GM12878 (cell line): ENCODE measurements around the gene ITM2C. TPM values are rescaled to one million over a fixed set of nuclear protein-coding genes. Genes with fewer than 3 reads are reported as not detected.

Source experiments
- BCL11A ChIP-seq: IDR thresholded peaks from 2 replicates; pipeline ENCODE4 v1.6.1; 2011; ENCODE audit warnings: low read depth, low read length
- EED ChIP-seq: sonication (generic); IDR thresholded peaks from 2 replicates; pipeline ENCODE4 v1.6.1; 2016; ENCODE audit warnings: antibody characterized with exemption, low read depth
- GATAD2B ChIP-seq: fragments of 450-650 bp; conservative IDR thresholded peaks from 2 replicates; pipeline ENCODE4 v1.6.1; 2017; ENCODE audit warnings: low read depth, mild to moderate bottlenecking, moderate library complexity
- HCFC1 ChIP-seq: fragments of 150-350 bp; IDR thresholded peaks from 2 replicates; pipeline ENCODE4 v1.6.1; 2014; ENCODE audit warnings: low read length
- MTA2 ChIP-seq: fragments of 450-650 bp; IDR thresholded peaks from 2 replicates; pipeline ENCODE4 v1.6.1; 2016; ENCODE audit warnings: low read depth, mild to moderate bottlenecking, moderate library complexity
- NFXL1 ChIP-seq: fragments of 450-650 bp; IDR thresholded peaks from 2 replicates; pipeline ENCODE4 v1.6.1; 2017; ENCODE audit warnings: antibody characterized with exemption, mild to moderate bottlenecking, borderline replicate concordance
- NRF1 ChIP-seq: conservative IDR thresholded peaks from 2 replicates; pipeline ENCODE4 v1.6.1; 2011; ENCODE audit warnings: mild to moderate bottlenecking, low read depth, low read length, improper control_type of control experiment
- RAD21 ChIP-seq: IDR thresholded peaks from 2 replicates; pipeline ENCODE4 v1.6.1; 2011; ENCODE audit warnings: mild to moderate bottlenecking, low read depth, low read length, moderate library complexity; ENCODE audit not compliant: insufficient read depth
- RAD51 ChIP-seq: fragments of 450-650 bp; IDR thresholded peaks from 2 replicates; pipeline ENCODE4 v1.6.1; 2016; ENCODE audit warnings: moderate library complexity, mild to moderate bottlenecking, inconsistent platforms
- RB1 ChIP-seq: fragments of 450-650 bp; formaldehyde crosslinking; IDR thresholded peaks from 2 replicates; pipeline ENCODE4 v1.6.1; 2017; ENCODE audit warnings: mild to moderate bottlenecking, borderline replicate concordance
- RELA ChIP-seq: fragments of 450-650 bp; IDR thresholded peaks from 2 replicates; pipeline ENCODE4 v1.8.0; 2014; ENCODE audit warnings: borderline replicate concordance; ENCODE audit not compliant: partially characterized antibody
- SMARCA5 ChIP-seq: fragments of 450-650 bp; IDR thresholded peaks from 2 replicates; pipeline ENCODE4 v1.6.1; 2017; ENCODE audit warnings: mild to moderate bottlenecking
- SP1 ChIP-seq: IDR thresholded peaks from one replicate; pipeline ENCODE4 v1.6.1; 2011; ENCODE audit warnings: low read depth, low read length
- YBX1 ChIP-seq: fragments of 450-650 bp; IDR thresholded peaks from 2 replicates; pipeline ENCODE4 v1.6.1; 2016; ENCODE audit warnings: antibody characterized with exemption
- polyA plus RNA-seq, 11 experiments: library from polyadenylated mRNA; depleted of rRNA in 4 of 11; unstranded in 6 of 11; stranded (reverse) in 5 of 11; fragments of >200 nt; fragmentation: Nextera tagmentation in 4 of 11; fragmentation: Illumina TruSeq in 1 of 11; extraction: Ambion mirVana in 4 of 11; extraction: Trizol in 1 of 11; gene quantifications; 1 replicate in 1 of 11; 2 replicates in 10 of 11; pipeline versions ENCODE4 v1.2.1 to v1.2.3, GENCODE V29; 2011 to 2016; ENCODE audit warnings: inconsistent platforms in 2 of 11, missing spikeins in 2 of 11, low read depth in 1 of 11
- total RNA-seq, 4 experiments: library from RNA; depleted of rRNA in 3 of 4; stranded (reverse); fragments of >200 nt in 3 of 4; fragmentation: Illumina TruSeq in 1 of 4; extraction: Trizol in 1 of 4; gene quantifications; 2 replicates each; pipeline versions ENCODE4 v1.2.1 to v1.2.3, GENCODE V29; 2013 to 2021
- TF ChIP-seq, protein P1 (sequence below): IDR thresholded peaks from 2 replicates; pipeline ENCODE4 v1.6.1; 2011; ENCODE audit warnings: borderline replicate concordance, low read depth, mild to moderate bottlenecking, moderate library complexity, low read length; ENCODE audit not compliant: insufficient read depth, poor library complexity, severe bottlenecking
- TF ChIP-seq, protein P2 (sequence below): fragments of 150-350 bp; IDR thresholded peaks from 2 replicates; pipeline ENCODE4 v1.6.1; 2014; ENCODE audit warnings: mild to moderate bottlenecking, low read depth, low read length
- TF ChIP-seq, protein P3 (sequence below): IDR thresholded peaks from 2 replicates; pipeline ENCODE4 v1.6.1; 2012; ENCODE audit warnings: improper control_type of control experiment, low read depth, low read length; ENCODE audit not compliant: insufficient replicate concordance
- TF ChIP-seq, protein P4 (sequence below): IDR thresholded peaks from 2 replicates; pipeline ENCODE4 v1.6.1; 2011; ENCODE audit warnings: low read depth, low read length, improper control_type of control experiment, borderline replicate concordance
- TF ChIP-seq, protein P5 (sequence below), 3 experiments: IDR thresholded peaks in 2 of 3; conservative IDR thresholded peaks in 1 of 3; 2 replicates each; pipeline ENCODE4 v1.5.1; 2011; ENCODE audit warnings: low read depth in 3 of 3, low read length in 3 of 3, mild to moderate bottlenecking in 3 of 3, control low read depth in 2 of 3, moderate library complexity in 2 of 3, inconsistent platforms in 1 of 3, mixed read lengths in 1 of 3; ENCODE audit not compliant: control insufficient read depth in 2 of 3, insufficient read depth in 1 of 3; ENCODE audit errors: extremely low read depth in 1 of 3

Gene ITM2C
- total and polyA plus RNA-seq, 10 of the 15 experiments (the other 5 are each of a cell fraction or from before 2014, with no cell fraction given) = 5.4 to 195 (median 149) TPM

DNA sequence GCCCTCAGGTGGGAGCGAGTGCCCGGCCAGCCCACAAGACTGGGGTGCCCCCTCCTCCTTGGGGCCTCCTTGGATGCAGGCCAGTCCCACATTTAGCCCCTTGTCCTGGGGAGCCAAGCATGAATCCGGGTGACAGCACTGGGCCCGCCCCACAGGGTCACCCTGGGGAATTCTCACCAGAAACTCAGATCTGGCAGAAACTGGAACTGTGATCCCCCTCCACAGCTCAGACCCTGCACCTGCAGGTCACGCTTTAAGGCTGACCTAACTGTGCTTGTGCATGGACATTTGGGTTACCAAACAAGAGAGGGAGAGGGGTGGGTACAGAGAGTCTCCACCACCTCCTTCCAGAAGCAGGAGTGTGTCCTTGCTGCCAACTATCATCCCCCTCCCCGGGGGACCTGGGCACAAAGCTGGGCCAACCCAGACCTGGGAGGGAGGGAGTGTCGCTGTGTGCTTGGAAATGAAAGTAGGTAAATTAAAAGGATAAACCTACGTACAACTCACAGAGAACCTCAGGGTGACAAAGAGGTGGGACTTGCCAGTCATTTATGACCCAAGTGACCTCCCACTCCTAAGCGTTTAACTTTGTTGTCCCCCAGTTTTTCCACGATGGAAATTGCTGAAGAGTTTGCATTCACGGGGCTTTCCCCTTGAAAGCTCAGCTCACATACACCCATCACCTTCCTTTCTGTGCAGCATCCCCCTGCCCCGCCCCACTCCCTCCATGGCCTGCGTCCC is 9.1 kb downstream of the ITM2C start (continued):
- TF ChIP-seq, protein P1, sequence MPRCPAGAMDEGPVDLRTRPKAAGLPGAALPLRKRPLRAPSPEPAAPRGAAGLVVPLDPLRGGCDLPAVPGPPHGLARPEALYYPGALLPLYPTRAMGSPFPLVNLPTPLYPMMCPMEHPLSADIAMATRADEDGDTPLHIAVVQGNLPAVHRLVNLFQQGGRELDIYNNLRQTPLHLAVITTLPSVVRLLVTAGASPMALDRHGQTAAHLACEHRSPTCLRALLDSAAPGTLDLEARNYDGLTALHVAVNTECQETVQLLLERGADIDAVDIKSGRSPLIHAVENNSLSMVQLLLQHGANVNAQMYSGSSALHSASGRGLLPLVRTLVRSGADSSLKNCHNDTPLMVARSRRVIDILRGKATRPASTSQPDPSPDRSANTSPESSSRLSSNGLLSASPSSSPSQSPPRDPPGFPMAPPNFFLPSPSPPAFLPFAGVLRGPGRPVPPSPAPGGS = peak; percentile 74
- peak; percentile 81 for TF ChIP-seq EED
- TF ChIP-seq RAD51 = no peak
- TF ChIP-seq YBX1 = no peak
- no peak for TF ChIP-seq HCFC1
- TF ChIP-seq BCL11A = no peak
- TF ChIP-seq MTA2 = no peak
- TF ChIP-seq, protein P2, sequence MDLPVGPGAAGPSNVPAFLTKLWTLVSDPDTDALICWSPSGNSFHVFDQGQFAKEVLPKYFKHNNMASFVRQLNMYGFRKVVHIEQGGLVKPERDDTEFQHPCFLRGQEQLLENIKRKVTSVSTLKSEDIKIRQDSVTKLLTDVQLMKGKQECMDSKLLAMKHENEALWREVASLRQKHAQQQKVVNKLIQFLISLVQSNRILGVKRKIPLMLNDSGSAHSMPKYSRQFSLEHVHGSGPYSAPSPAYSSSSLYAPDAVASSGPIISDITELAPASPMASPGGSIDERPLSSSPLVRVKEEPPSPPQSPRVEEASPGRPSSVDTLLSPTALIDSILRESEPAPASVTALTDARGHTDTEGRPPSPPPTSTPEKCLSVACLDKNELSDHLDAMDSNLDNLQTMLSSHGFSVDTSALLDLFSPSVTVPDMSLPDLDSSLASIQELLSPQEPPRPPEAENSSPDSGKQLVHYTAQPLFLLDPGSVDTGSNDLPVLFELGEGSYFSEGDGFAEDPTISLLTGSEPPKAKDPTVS = no peak
- TF ChIP-seq RELA = peak; percentile 9
- no peak for TF ChIP-seq RB1
- no peak for TF ChIP-seq NFXL1
- peak; percentile 47 for TF ChIP-seq SP1
- TF ChIP-seq, protein P3, sequence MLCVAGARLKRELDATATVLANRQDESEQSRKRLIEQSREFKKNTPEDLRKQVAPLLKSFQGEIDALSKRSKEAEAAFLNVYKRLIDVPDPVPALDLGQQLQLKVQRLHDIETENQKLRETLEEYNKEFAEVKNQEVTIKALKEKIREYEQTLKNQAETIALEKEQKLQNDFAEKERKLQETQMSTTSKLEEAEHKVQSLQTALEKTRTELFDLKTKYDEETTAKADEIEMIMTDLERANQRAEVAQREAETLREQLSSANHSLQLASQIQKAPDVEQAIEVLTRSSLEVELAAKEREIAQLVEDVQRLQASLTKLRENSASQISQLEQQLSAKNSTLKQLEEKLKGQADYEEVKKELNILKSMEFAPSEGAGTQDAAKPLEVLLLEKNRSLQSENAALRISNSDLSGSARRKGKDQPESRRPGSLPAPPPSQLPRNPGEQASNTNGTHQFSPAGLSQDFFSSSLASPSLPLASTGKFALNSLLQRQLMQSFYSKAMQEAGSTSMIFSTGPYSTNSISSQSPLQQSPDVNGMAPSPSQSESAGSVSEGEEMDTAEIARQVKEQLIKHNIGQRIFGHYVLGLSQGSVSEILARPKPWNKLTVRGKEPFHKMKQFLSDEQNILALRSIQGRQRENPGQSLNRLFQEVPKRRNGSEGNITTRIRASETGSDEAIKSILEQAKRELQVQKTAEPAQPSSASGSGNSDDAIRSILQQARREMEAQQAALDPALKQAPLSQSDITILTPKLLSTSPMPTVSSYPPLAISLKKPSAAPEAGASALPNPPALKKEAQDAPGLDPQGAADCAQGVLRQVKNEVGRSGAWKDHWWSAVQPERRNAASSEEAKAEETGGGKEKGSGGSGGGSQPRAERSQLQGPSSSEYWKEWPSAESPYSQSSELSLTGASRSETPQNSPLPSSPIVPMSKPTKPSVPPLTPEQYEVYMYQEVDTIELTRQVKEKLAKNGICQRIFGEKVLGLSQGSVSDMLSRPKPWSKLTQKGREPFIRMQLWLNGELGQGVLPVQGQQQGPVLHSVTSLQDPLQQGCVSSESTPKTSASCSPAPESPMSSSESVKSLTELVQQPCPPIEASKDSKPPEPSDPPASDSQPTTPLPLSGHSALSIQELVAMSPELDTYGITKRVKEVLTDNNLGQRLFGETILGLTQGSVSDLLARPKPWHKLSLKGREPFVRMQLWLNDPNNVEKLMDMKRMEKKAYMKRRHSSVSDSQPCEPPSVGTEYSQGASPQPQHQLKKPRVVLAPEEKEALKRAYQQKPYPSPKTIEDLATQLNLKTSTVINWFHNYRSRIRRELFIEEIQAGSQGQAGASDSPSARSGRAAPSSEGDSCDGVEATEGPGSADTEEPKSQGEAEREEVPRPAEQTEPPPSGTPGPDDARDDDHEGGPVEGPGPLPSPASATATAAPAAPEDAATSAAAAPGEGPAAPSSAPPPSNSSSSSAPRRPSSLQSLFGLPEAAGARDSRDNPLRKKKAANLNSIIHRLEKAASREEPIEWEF = no peak
- no peak for TF ChIP-seq SMARCA5
- TF ChIP-seq, protein P4, sequence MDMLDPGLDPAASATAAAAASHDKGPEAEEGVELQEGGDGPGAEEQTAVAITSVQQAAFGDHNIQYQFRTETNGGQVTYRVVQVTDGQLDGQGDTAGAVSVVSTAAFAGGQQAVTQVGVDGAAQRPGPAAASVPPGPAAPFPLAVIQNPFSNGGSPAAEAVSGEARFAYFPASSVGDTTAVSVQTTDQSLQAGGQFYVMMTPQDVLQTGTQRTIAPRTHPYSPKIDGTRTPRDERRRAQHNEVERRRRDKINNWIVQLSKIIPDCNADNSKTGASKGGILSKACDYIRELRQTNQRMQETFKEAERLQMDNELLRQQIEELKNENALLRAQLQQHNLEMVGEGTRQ = no peak
- TF ChIP-seq NRF1 = no peak
- TF ChIP-seq RAD21 = peak; percentile 16; the same call in 1 of the 2 replicates
- TF ChIP-seq, protein P5, sequence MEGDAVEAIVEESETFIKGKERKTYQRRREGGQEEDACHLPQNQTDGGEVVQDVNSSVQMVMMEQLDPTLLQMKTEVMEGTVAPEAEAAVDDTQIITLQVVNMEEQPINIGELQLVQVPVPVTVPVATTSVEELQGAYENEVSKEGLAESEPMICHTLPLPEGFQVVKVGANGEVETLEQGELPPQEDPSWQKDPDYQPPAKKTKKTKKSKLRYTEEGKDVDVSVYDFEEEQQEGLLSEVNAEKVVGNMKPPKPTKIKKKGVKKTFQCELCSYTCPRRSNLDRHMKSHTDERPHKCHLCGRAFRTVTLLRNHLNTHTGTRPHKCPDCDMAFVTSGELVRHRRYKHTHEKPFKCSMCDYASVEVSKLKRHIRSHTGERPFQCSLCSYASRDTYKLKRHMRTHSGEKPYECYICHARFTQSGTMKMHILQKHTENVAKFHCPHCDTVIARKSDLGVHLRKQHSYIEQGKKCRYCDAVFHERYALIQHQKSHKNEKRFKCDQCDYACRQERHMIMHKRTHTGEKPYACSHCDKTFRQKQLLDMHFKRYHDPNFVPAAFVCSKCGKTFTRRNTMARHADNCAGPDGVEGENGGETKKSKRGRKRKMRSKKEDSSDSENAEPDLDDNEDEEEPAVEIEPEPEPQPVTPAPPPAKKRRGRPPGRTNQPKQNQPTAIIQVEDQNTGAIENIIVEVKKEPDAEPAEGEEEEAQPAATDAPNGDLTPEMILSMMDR (IDR thresholded peaks at IDR 0.05 in 2 of 3, conservative IDR thresholded peaks at IDR 0.05 in 1 of 3; ENCODE audit: control insufficient read depth in 2 of 3, extremely low read depth in 1 of 3, insufficient read depth in 1 of 3, low read depth in 3 of 3, low read length in 3 of 3) = no peak
- TF ChIP-seq GATAD2B = no peak
